Raji (cell line): ENCODE data around the gene SV2B.

ENCODE experiments used
- POLR2A ChIP-seq: IDR thresholded peaks from 2 replicates; pipeline ENCODE4 v1.6.1; 2011; ENCODE audit warnings: low read depth, low read length, control low read depth; ENCODE audit not compliant: insufficient read depth

Gene SV2B

GRCh38 chr15:91249591-91249990 lies 149.5 kb downstream of the SV2B start:
- TF ChIP-seq POLR2A: no peak

GRCh38 chr15:91252322-91252721 lies 152.3 kb downstream of the SV2B start:
- TF ChIP-seq POLR2A: no peak

- TF ChIP-seq POLR2A: no peak
Observed at GRCh38 chr15:91252756-91253155, 152.7 kb downstream of the SV2B start.

GRCh38 chr15:91253605-91254004 lies 153.5 kb downstream of the SV2B start:
- TF ChIP-seq POLR2A: no peak

- TF ChIP-seq POLR2A: no peak
Observed at GRCh38 chr15:91254766-91255165, 154.7 kb downstream of the SV2B start.

- no peak for TF ChIP-seq POLR2A
Observed at GRCh38 chr15:91255670-91256192, 155.7 kb downstream of the SV2B start.

- TF ChIP-seq POLR2A: no peak
Observed at GRCh38 chr15:91257746-91258414, 157.8 kb downstream of the SV2B start.

GRCh38 chr15:91258415-91258759 lies 158.3 kb downstream of the SV2B start:
- no peak for TF ChIP-seq POLR2A

GRCh38 chr15:91259077-91259476 lies 159.0 kb downstream of the SV2B start:
- TF ChIP-seq POLR2A: no peak

- TF ChIP-seq POLR2A: no peak
Observed at GRCh38 chr15:91261345-91261744, 161.3 kb downstream of the SV2B start.

- no peak for TF ChIP-seq POLR2A
Observed at GRCh38 chr15:91263632-91264531, 163.8 kb downstream of the SV2B start.

- no peak for TF ChIP-seq POLR2A
Observed at GRCh38 chr15:91264651-91265351, 164.7 kb downstream of the SV2B start.

GRCh38 chr15:91265416-91265940 lies 165.4 kb downstream of the SV2B start:
- TF ChIP-seq POLR2A: no peak

- TF ChIP-seq POLR2A: no peak
Observed at GRCh38 chr15:91268510-91268909, 168.5 kb downstream of the SV2B start.

GRCh38 chr15:91270747-91271146 lies 170.7 kb downstream of the SV2B start:
- no peak for TF ChIP-seq POLR2A

GRCh38 chr15:91271565-91272153 lies 171.6 kb downstream of the SV2B start:
- TF ChIP-seq POLR2A: no peak

- no peak for TF ChIP-seq POLR2A
Observed at GRCh38 chr15:91275844-91276243, 175.8 kb downstream of the SV2B start.
